Fibroblast of lung (primary cell): ENCODE measurements around the gene CTSK. TPM values are rescaled to one million over a fixed set of nuclear protein-coding genes. Genes with fewer than 3 reads are reported as not detected.

Source experiments
- DNase-seq, 2 donors: peaks; one replicate each; pipeline versions ENCODE4 v3.0.0 to v3.0.0-alpha.2; 2010; ENCODE audit warnings: low read depth in 2 of 2
- H2AFZ ChIP-seq: 2 replicates; pipeline ENCODE4 v1.5.1; 2012; ENCODE audit warnings: low read length, control low read depth, inconsistent platforms
- H3K27ac ChIP-seq: 2 replicates; pipeline ENCODE4 v1.5.1; 2011; ENCODE audit warnings: low read length, control low read depth; ENCODE audit not compliant: insufficient read depth
- H3K27me3 ChIP-seq: 2 replicates; pipeline ENCODE4 v1.5.1; 2011; ENCODE audit warnings: mild to moderate bottlenecking, low read length; ENCODE audit not compliant: control insufficient read depth, insufficient read depth
- H3K36me3 ChIP-seq: 2 replicates; pipeline ENCODE4 v1.5.1; 2011; ENCODE audit warnings: low read length; ENCODE audit not compliant: control insufficient read depth, insufficient read depth
- H3K4me1 ChIP-seq: 2 replicates; pipeline ENCODE4 v1.5.1; 2011; ENCODE audit warnings: low read length; ENCODE audit not compliant: control insufficient read depth, insufficient read depth; ENCODE audit errors: extremely low read depth
- H3K4me2 ChIP-seq: 2 replicates; pipeline ENCODE4 v1.5.1; 2011; ENCODE audit warnings: low read length, control low read depth; ENCODE audit not compliant: insufficient read depth; ENCODE audit errors: extremely low read depth
- H3K4me3 ChIP-seq, 4 experiments: fragments of 200-600 bp in 1 of 4; sonication (generic) in 1 of 4; replicated peaks in 1 of 4; 2 replicates each; pipeline ENCODE4 v1.5.1; 2011 to 2016; ENCODE audit warnings: low read length in 4 of 4, low read depth in 3 of 4, mild to moderate bottlenecking in 3 of 4, control low read depth in 2 of 4, inconsistent platforms in 1 of 4, mixed read lengths in 1 of 4; ENCODE audit not compliant: insufficient read depth in 1 of 4; ENCODE audit errors: control extremely low read depth in 1 of 4
- H3K79me2 ChIP-seq: 2 replicates; pipeline ENCODE4 v1.5.1; 2012; ENCODE audit warnings: mild to moderate bottlenecking, low read length, inconsistent platforms; ENCODE audit not compliant: control insufficient read depth, insufficient read depth
- H3K9ac ChIP-seq: 2 replicates; pipeline ENCODE4 v1.5.1; 2011; ENCODE audit warnings: mild to moderate bottlenecking, low read length, control low read depth; ENCODE audit not compliant: insufficient read depth
- H3K9me3 ChIP-seq: 2 replicates; pipeline ENCODE4 v1.5.1; 2012; ENCODE audit warnings: low read depth, low read length; ENCODE audit not compliant: control insufficient read depth, insufficient read depth
- H4K20me1 ChIP-seq: 2 replicates; pipeline ENCODE4 v1.5.1; 2011; ENCODE audit warnings: low read length; ENCODE audit not compliant: control insufficient read depth, insufficient read depth; ENCODE audit errors: extremely low read depth
- EZH2 ChIP-seq: IDR thresholded peaks from 2 replicates; pipeline ENCODE4 v1.5.1; 2012; ENCODE audit warnings: low read length, control low read depth, mild to moderate bottlenecking; ENCODE audit errors: missing control alignments
- polyA plus RNA-seq, 2 donors: library from polyadenylated mRNA; depleted of rRNA in 1 of 2; stranded (reverse) in 1 of 2; unstranded in 1 of 2; fragments of >200 nt; gene quantifications; 2 replicates each; pipeline ENCODE4 v1.2.1, GENCODE V29; 2011 to 2012; ENCODE audit warnings: missing spikeins in 1 of 2
- total RNA-seq: library from RNA; depleted of rRNA; stranded (reverse); fragments of >200 nt; gene quantifications from 2 replicates; pipeline ENCODE4 v1.2.1, GENCODE V29; 2014
- TF ChIP-seq, protein P1 (sequence below), 2 donors: IDR thresholded peaks in 1 of 2; conservative IDR thresholded peaks in 1 of 2; 1 replicate in 1 of 2; 2 replicates in 1 of 2; pipeline ENCODE4 v1.5.1; 2011 to 2012; ENCODE audit warnings: low read length in 2 of 2, control low read depth in 1 of 2, inconsistent platforms in 1 of 2, low read depth in 1 of 2, mild to moderate bottlenecking in 1 of 2

CTSK gene
- total and polyA plus RNA-seq, 2 donors (not counting 1 experiment from before 2014, with no cell fraction given), result 209 to 461 TPM

DNA sequence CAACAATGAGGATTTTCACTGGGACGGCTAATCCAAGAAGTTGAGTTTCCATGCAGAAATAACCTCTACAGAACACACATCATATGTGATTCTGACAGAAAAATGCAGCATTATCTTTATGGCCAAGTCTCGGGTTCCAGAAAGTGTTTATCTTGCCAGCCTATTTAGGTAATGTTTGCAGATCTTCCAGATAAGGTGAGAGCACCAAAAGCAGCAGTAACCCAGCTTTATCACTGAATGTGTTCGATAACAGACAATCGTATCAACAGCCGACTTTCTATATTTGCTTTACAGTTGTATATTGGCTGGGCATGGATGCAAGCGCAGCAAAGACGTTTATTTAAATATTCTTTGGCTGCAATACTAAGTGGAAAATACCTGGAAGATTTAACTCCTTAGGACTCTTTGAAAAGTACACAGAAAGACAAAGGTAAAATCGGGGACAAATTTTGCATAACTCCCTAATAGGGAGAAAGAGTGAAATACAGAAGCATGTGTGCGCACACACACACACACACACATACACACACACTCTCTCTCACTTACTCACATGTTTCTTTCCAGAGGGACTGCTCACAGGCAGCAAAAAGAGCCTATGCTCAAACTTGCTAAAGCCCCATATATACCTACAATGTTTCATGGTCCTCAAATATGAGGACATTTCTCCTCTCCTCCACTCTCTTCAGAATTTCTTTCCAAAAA, 3.0 kb upstream of the CTSK start:
- Histone ChIP-seq H3K9me3 (no peaks in the 10 kb centered on the region), H4K20me1 (no peaks in the 10 kb centered on the region), H3K9ac (no peak overlapping the region), H2AFZ (no peak overlapping the region), H3K79me2 (no peaks in the 10 kb centered on the region), H3K27ac (no peak overlapping the region), H3K36me3 (peaks cover 3% of the 10 kb centered on the region), H3K27me3 (no peaks in the 10 kb centered on the region), H3K4me2 (no peak overlapping the region), H3K4me1 (peaks cover 6% of the 10 kb centered on the region), H3K4me3 (no peak overlapping the region)
- no peak for TF ChIP-seq EZH2
- TF ChIP-seq, protein P1, sequence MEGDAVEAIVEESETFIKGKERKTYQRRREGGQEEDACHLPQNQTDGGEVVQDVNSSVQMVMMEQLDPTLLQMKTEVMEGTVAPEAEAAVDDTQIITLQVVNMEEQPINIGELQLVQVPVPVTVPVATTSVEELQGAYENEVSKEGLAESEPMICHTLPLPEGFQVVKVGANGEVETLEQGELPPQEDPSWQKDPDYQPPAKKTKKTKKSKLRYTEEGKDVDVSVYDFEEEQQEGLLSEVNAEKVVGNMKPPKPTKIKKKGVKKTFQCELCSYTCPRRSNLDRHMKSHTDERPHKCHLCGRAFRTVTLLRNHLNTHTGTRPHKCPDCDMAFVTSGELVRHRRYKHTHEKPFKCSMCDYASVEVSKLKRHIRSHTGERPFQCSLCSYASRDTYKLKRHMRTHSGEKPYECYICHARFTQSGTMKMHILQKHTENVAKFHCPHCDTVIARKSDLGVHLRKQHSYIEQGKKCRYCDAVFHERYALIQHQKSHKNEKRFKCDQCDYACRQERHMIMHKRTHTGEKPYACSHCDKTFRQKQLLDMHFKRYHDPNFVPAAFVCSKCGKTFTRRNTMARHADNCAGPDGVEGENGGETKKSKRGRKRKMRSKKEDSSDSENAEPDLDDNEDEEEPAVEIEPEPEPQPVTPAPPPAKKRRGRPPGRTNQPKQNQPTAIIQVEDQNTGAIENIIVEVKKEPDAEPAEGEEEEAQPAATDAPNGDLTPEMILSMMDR (conservative IDR thresholded peaks at IDR 0.05 in 1 of 2, IDR thresholded peaks at IDR 0.05 in 1 of 2; ENCODE audit: low read depth in 1 of 2, low read length in 2 of 2), result no peak
- no peak for DNase-seq

DNA sequence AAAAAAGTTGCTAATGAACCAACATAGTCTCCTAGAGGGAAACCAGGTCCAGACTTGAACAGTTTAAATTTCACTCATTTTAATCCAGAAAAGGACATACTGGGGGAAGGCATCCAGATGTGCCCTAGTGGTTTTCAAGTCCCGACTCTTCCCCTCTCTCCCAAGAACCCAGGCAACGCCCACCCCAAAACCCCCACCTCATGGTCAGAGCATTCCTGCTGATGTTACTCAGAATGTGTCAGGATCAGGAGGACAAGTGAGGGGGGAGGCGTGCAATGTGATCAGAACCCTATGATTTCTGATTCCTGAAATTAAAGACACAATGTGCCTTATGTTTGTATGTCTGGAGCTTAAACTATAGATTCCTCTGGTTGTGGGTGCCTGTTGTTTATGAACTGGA, 1.6 kb upstream of the CTSK start:
- Histone ChIP-seq H3K4me1 (peaks cover 6% of the 10 kb centered on the region), H3K9me3 (no peaks in the 10 kb centered on the region), H3K27ac (peak overlapping the region; percentile 45), H2AFZ (no peak overlapping the region), H3K4me3 (no peak overlapping the region), H3K9ac (no peak overlapping the region), H4K20me1 (no peaks in the 10 kb centered on the region), H3K4me2 (peak overlapping the region; percentile 53), H3K36me3 (peaks cover 3% of the 10 kb centered on the region), H3K79me2 (no peaks in the 10 kb centered on the region), H3K27me3 (no peaks in the 10 kb centered on the region)
- DNase-seq, result peak; percentile 72 to 74
- TF ChIP-seq, protein P1 (conservative IDR thresholded peaks at IDR 0.05 in 1 of 2, IDR thresholded peaks at IDR 0.05 in 1 of 2; ENCODE audit: low read depth in 1 of 2, low read length in 2 of 2), result no peak
- no peak for TF ChIP-seq EZH2

DNA sequence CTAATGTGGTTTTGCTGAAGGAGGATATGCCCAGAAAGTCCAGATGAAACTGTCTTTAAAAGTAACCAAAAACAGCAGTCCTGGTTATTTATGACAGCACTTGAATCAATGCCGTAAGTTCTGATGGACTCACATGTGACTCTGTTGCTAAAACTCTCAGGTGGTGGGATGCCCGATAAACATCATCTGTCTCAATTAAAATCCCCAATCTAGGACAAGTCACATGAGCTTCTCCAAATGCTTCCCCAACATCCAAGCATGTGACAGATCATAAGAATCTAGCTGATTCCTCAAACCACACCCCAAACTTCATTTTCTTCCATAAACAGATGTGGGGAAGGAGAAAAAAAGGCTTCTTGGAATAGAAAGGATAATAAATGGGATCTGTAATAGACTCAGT, 786 bp upstream of the CTSK start:
- no peak for TF ChIP-seq EZH2
- TF ChIP-seq, protein P1 (conservative IDR thresholded peaks at IDR 0.05 in 1 of 2, IDR thresholded peaks at IDR 0.05 in 1 of 2; ENCODE audit: low read depth in 1 of 2, low read length in 2 of 2), result no peak
- no peaks in the 10 kb centered on the region for H3K79me2 ChIP-seq
- H2AFZ ChIP-seq, result no peak overlapping the region
- no peaks in the 10 kb centered on the region for H3K27me3 ChIP-seq
- peaks cover 3% of the 10 kb centered on the region for H3K36me3 ChIP-seq
- H3K4me1 ChIP-seq, result peaks cover 6% of the 10 kb centered on the region
- H4K20me1 ChIP-seq, result no peaks in the 10 kb centered on the region
- H3K4me2 ChIP-seq, result peak overlapping the region; percentile 81
- peak overlapping the region in 2 of 4 experiments; percentile 42 to 62 for H3K4me3 ChIP-seq
- peak in 1 of 2 donors; percentile 33 for DNase-seq
- H3K9ac ChIP-seq, result no peak overlapping the region
- peak overlapping the region; percentile 37 for H3K27ac ChIP-seq
- H3K9me3 ChIP-seq, result no peaks in the 10 kb centered on the region
